B cell (primary cell): ENCODE results near the gene ST6GALNAC3. TPM values are rescaled to one million over a fixed set of nuclear protein-coding genes. Genes with fewer than 3 reads are reported as not detected.

Experiments used
- ATAC-seq: fragments of 200-7000 bp; cut with Tn5 transposase; one replicate; pipeline ENCODE4 v1.10.0; 2021; ENCODE audit warnings: low read depth, mild to moderate bottlenecking, moderate number of reproducible peaks, moderate library complexity
- CTCF ChIA-PET: fragments of 350-600 bp; sonication (Branson Sonifier 250); formaldehyde crosslinking; loops from one replicate; lab custom pipeline; 2021; ENCODE audit warnings: antibody characterized with exemption, inconsistent platforms; lab: Charles Lee
- POLR2A ChIA-PET: fragments of 350-600 bp; sonication (Branson Sonifier 250); formaldehyde crosslinking; loops from one replicate; lab custom pipeline; 2021; ENCODE audit warnings: antibody characterized with exemption; lab: Charles Lee
- DNase-seq: peaks from one replicate; pipeline ENCODE4 v3.0.0; 2013
- H2AFZ ChIP-seq: 2 replicates; pipeline ENCODE4 v1.6.1; 2012; ENCODE audit warnings: mild to moderate bottlenecking, low read depth, low read length; ENCODE audit not compliant: insufficient read depth, poor library complexity, severe bottlenecking
- H3K27ac ChIP-seq, 2 donors: 1 replicate in 1 of 2; 2 replicates in 1 of 2; pipeline ENCODE4 v1.5.1; 2012 to 2013; ENCODE audit warnings: low read length in 2 of 2, mild to moderate bottlenecking in 2 of 2, moderate library complexity in 1 of 2
- H3K27me3 ChIP-seq, 4 experiments: fragments of 200-600 bp in 1 of 4; sonication (generic) in 1 of 4; replicated peaks in 1 of 4; 1 replicate in 2 of 4; 2 replicates in 2 of 4; pipeline versions ENCODE4 v1.6.1 to v1.7.0; 2013 to 2016; ENCODE audit warnings: low read length in 3 of 4, mild to moderate bottlenecking in 2 of 4, mixed read lengths in 1 of 4, moderate library complexity in 1 of 4; ENCODE audit not compliant: insufficient read depth in 4 of 4, control insufficient read depth in 3 of 4; ENCODE audit errors: control extremely low read depth in 1 of 4
- H3K36me3 ChIP-seq, 2 experiments: replicated peaks in 1 of 2; 1 replicate in 1 of 2; 2 replicates in 1 of 2; pipeline versions ENCODE4 v1.6.1 to v1.7.1; 2013; ENCODE audit warnings: low read length in 1 of 2; ENCODE audit not compliant: insufficient read depth in 2 of 2, control insufficient read depth in 1 of 2; ENCODE audit errors: control extremely low read depth in 1 of 2, extremely low read depth in 1 of 2
- H3K4me1 ChIP-seq, 2 donors: fragments of 200-600 bp in 1 of 2; sonication (generic) in 1 of 2; 1 replicate in 1 of 2; 2 replicates in 1 of 2; pipeline versions ENCODE4 v1.5.1 to v1.6.1; 2013 to 2017; ENCODE audit warnings: low read length in 2 of 2; ENCODE audit not compliant: control insufficient read depth in 2 of 2, insufficient read depth in 2 of 2
- H3K4me2 ChIP-seq: replicated peaks from 2 replicates; pipeline ENCODE3; 2012; ENCODE audit warnings: mild to moderate bottlenecking, low read depth, low read length; ENCODE audit not compliant: poor library complexity, severe bottlenecking
- H3K4me3 ChIP-seq, 5 experiments: fragments of 200-600 bp in 1 of 5; sonication (generic) in 1 of 5; 1 replicate in 3 of 5; 2 replicates in 2 of 5; pipeline versions ENCODE4 v1.5.1 to v1.7.0; 2011 to 2016; ENCODE audit warnings: low read length in 4 of 5, mild to moderate bottlenecking in 4 of 5, low read depth in 2 of 5, control low read depth in 1 of 5, moderate library complexity in 1 of 5; ENCODE audit not compliant: insufficient read depth in 1 of 5; ENCODE audit errors: control extremely low read depth in 1 of 5, extremely low read depth in 1 of 5
- H3K79me2 ChIP-seq: fragments of 200-600 bp; sonication (generic); one replicate; pipeline ENCODE4 v1.6.0; 2016; ENCODE audit warnings: low read length; ENCODE audit not compliant: control insufficient read depth, insufficient read depth
- H3K9ac ChIP-seq: fragments of 200-600 bp; sonication (generic); 2 replicates; pipeline ENCODE4 v1.6.1; 2017; ENCODE audit warnings: mild to moderate bottlenecking, low read length, moderate library complexity
- H3K9me3 ChIP-seq, 3 donors: one replicate each; pipeline versions ENCODE4 v1.6.1 to v1.7.1; 2013; ENCODE audit warnings: low read length in 2 of 3; ENCODE audit not compliant: control insufficient read depth in 2 of 3, insufficient read depth in 1 of 3; ENCODE audit errors: control extremely low read depth in 1 of 3
- H4K20me1 ChIP-seq: 2 replicates; pipeline ENCODE4 v1.6.0; 2012; ENCODE audit warnings: mild to moderate bottlenecking, low read length; ENCODE audit not compliant: insufficient read depth, control insufficient read depth, poor library complexity, severe bottlenecking
- H3K27ac Mint-ChIP-seq: one replicate; pipeline ENCODE4 v1.8.0; 2021; ENCODE audit warnings: mixed read lengths
- H3K27me3 Mint-ChIP-seq: one replicate; pipeline ENCODE4 v1.8.0; 2021; ENCODE audit warnings: mixed read lengths
- H3K4me1 Mint-ChIP-seq: one replicate; pipeline ENCODE4 v1.8.0; 2021; ENCODE audit warnings: mixed read lengths
- H3K4me3 Mint-ChIP-seq: one replicate; pipeline ENCODE4 v1.8.0; 2021; ENCODE audit warnings: mixed read lengths
- H3K9me3 Mint-ChIP-seq: one replicate; pipeline ENCODE4 v1.8.0; 2022; ENCODE audit warnings: mixed read lengths; ENCODE audit not compliant: insufficient read depth
- CTCF ChIP-seq: fragments of 200-600 bp; IDR thresholded peaks from one replicate; pipeline ENCODE4 v1.8.0; 2022; ENCODE audit warnings: antibody characterized with exemption, mild to moderate bottlenecking
- EZH2 ChIP-seq: IDR thresholded peaks from 2 replicates; pipeline ENCODE4 v1.6.1; 2012; ENCODE audit warnings: borderline replicate concordance, low read depth, mild to moderate bottlenecking, moderate library complexity, low read length; ENCODE audit not compliant: insufficient read depth, poor library complexity, severe bottlenecking
- WGBS: methylation state at CpG from one replicate; pipeline ENCODE4 v1.1.5; 2013; ENCODE audit warnings: missing lambda C conversion rate; ENCODE audit not compliant: insufficient coverage; 5-methylcytosine and 5-hydroxymethylcytosine counted together
- intact Hi-C: fragments of 100-400 bp; cut with micrococcal nuclease; formaldehyde crosslinking; loops from one replicate; pipeline ENCODE4 v1.10.0; 2022
- polyA plus RNA-seq: library from polyadenylated mRNA; depleted of rRNA; stranded (reverse); fragments of >200 nt; gene quantifications from 2 replicates; pipeline ENCODE4 v1.2.3, GENCODE V29; 2012
- total RNA-seq, 2 donors: library from RNA; stranded (reverse); fragments of 120-200 nt in 1 of 2; gene quantifications; 1 replicate in 1 of 2; 2 replicates in 1 of 2; pipeline versions ENCODE4 v1.2.3 to v1.2.4, GENCODE V29; 2013 to 2022

Gene ST6GALNAC3
- total and polyA plus RNA-seq, 2 donors (not counting 1 experiment from before 2014, with no cell fraction given), result 3.0 to 17.3 TPM

GRCh38 chr1:76352741-76353435 lies 278.3 kb downstream of the ST6GALNAC3 start:
- no peaks in the 10 kb centered on the region for H3K27me3 ChIP-seq
- no peaks in the 10 kb centered on the region for H3K27me3 Mint-ChIP-seq
- no peak overlapping the region for H2AFZ ChIP-seq
- H3K9me3 ChIP-seq, result peaks cover 0 to 5% (median 0%) of the 10 kb centered on the region in 3 donors
- TF ChIP-seq CTCF, result no peak
- TF ChIP-seq EZH2, result no peak
- no peak overlapping the region for H3K4me2 ChIP-seq
- POLR2A ChIA-PET, result no interaction called here
- H3K4me1 ChIP-seq, result no peaks in the 10 kb centered on the region
- H3K27ac ChIP-seq, result no peak overlapping the region
- no peak overlapping the region for H3K9ac ChIP-seq
- WGBS, result 95% methylated on average over 5 of the region's 5 CpGs
- H3K27ac Mint-ChIP-seq, result no peak overlapping the region
- ATAC-seq (no peak), DNase-seq (no peak)
- intact Hi-C loops, result no loop called here
- CTCF ChIA-PET, result no interaction called here
- H3K36me3 ChIP-seq, result no peaks in the 10 kb centered on the region
- peaks cover 3% of the 10 kb centered on the region for H3K4me1 Mint-ChIP-seq
- no peaks in the 10 kb centered on the region for H3K79me2 ChIP-seq
- no peaks in the 10 kb centered on the region for H4K20me1 ChIP-seq
- no peak overlapping the region for H3K4me3 ChIP-seq
- H3K9me3 Mint-ChIP-seq, result no peaks in the 10 kb centered on the region
- no peak overlapping the region for H3K4me3 Mint-ChIP-seq

GRCh38 chr1:76354236-76354635 lies 279.7 kb downstream of the ST6GALNAC3 start:
- WGBS, result no CpG with 5 or more reads among the region's 3 CpGs
- DNase-seq (no peak), ATAC-seq (no peak)
- Histone ChIP-seq H3K27ac (no peak overlapping the region), H3K4me2 (no peak overlapping the region), H3K79me2 (no peaks in the 10 kb centered on the region), H3K4me1 (no peaks in the 10 kb centered on the region), H2AFZ (no peak overlapping the region), H3K9me3 (peaks cover 0 to 5% (median 0%) of the 10 kb centered on the region in 3 donors), H4K20me1 (no peaks in the 10 kb centered on the region), H3K4me3 (no peak overlapping the region), H3K36me3 (no peaks in the 10 kb centered on the region), H3K9ac (no peak overlapping the region), H3K27me3 (no peaks in the 10 kb centered on the region)
- ChIA-PET POLR2A (no interaction called here), CTCF (no interaction called here)
- Mint-ChIP-seq H3K27me3 (no peaks in the 10 kb centered on the region), H3K9me3 (no peaks in the 10 kb centered on the region), H3K27ac (no peak overlapping the region), H3K4me1 (peaks cover 3% of the 10 kb centered on the region), H3K4me3 (no peak overlapping the region)
- intact Hi-C loops, result no loop called here
- no peak for TF ChIP-seq CTCF
- TF ChIP-seq EZH2, result no peak
